Nephron progenitor cell (in vitro differentiated cells): Measurements from ENCODE around the gene PCNX2.

Experiments used
- DNase-seq: peaks from one replicate; pipeline ENCODE4 v3.0.0; 2021
- H3K27ac Mint-ChIP-seq: 2 replicates; pipeline ENCODE4 v1.8.0; 2021; ENCODE audit warnings: mild to moderate bottlenecking, moderate library complexity, mixed read lengths
- H3K27me3 Mint-ChIP-seq: 2 replicates; pipeline ENCODE4 v1.8.0; 2021; ENCODE audit warnings: mild to moderate bottlenecking, low read depth, mixed read lengths; ENCODE audit not compliant: poor library complexity
- H3K36me3 Mint-ChIP-seq: 2 replicates; pipeline ENCODE4 v1.8.0; 2021; ENCODE audit warnings: low read depth, mixed read lengths
- H3K4me1 Mint-ChIP-seq: 2 replicates; pipeline ENCODE4 v1.8.0; 2021; ENCODE audit warnings: mixed read lengths
- H3K4me3 Mint-ChIP-seq: 2 replicates; pipeline ENCODE4 v1.8.0; 2021; ENCODE audit warnings: mild to moderate bottlenecking, moderate library complexity, mixed read lengths
- H3K9me3 Mint-ChIP-seq: 2 replicates; pipeline ENCODE4 v1.8.0; 2021; ENCODE audit warnings: mild to moderate bottlenecking, moderate library complexity, mixed read lengths
- TF ChIP-seq, protein P1 (sequence below): fragments of 200-600 bp; sonication (generic); IDR thresholded peaks from 2 replicates; pipeline ENCODE4 v1.5.0; 2021; ENCODE audit warnings: antibody characterized with exemption

Gene PCNX2

DNA sequence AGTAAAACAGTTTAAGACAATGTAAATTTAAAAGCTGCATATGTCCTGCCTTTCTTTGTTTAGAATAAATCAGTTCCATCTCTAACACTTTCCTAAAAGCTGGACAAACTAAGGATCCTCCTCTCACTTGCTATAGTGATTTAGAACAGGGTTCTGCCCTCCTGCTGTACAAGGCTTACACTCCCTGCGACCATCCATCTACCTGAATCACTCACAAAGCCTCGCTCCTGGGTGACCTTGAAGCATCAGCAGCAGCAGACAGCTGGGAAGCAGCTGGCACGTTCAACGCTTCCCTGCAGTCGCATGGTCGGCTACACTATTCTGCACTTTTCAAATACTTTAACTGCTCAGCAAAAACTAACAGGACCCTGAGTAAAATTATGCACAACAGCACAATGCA, 217.1 kb downstream of the PCNX2 start:
- Mint-ChIP-seq H3K36me3 (peaks cover 11% of the 10 kb centered on the region), H3K27ac (peak overlapping the region; percentile 77), H3K9me3 (peaks cover 14% of the 10 kb centered on the region), H3K4me1 (peaks cover 53% of the 10 kb centered on the region), H3K4me3 (no peak overlapping the region), H3K27me3 (peaks cover 4% of the 10 kb centered on the region)
- TF ChIP-seq, protein P1, sequence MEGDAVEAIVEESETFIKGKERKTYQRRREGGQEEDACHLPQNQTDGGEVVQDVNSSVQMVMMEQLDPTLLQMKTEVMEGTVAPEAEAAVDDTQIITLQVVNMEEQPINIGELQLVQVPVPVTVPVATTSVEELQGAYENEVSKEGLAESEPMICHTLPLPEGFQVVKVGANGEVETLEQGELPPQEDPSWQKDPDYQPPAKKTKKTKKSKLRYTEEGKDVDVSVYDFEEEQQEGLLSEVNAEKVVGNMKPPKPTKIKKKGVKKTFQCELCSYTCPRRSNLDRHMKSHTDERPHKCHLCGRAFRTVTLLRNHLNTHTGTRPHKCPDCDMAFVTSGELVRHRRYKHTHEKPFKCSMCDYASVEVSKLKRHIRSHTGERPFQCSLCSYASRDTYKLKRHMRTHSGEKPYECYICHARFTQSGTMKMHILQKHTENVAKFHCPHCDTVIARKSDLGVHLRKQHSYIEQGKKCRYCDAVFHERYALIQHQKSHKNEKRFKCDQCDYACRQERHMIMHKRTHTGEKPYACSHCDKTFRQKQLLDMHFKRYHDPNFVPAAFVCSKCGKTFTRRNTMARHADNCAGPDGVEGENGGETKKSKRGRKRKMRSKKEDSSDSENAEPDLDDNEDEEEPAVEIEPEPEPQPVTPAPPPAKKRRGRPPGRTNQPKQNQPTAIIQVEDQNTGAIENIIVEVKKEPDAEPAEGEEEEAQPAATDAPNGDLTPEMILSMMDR: no peak
- DNase-seq: no peak

DNA sequence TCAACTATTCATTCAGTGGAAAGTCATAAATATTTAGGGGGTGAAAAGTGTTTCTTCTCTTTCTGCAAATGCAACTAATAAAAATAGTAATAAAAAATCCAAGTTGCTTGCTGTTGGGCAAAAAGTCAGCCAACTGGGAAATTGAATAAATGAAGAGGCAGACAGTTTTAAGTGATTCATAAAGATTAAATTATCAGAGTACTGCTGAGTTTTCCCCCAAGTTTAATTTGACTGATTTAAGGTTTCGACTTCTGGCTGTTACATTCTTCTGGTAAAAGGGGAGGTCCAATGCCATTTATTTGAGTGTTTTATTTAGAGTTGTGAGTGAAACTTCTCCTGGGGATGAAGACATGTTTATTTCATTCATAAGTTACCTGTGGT, 219.6 kb downstream of the PCNX2 start:
- Mint-ChIP-seq H3K36me3 (peaks cover 16% of the 10 kb centered on the region), H3K27ac (peak overlapping the region; percentile 19), H3K27me3 (peaks cover 4% of the 10 kb centered on the region), H3K9me3 (peaks cover 28% of the 10 kb centered on the region), H3K4me3 (no peak overlapping the region), H3K4me1 (peaks cover 36% of the 10 kb centered on the region)
- TF ChIP-seq, protein P1: no peak
- no peak for DNase-seq

DNA sequence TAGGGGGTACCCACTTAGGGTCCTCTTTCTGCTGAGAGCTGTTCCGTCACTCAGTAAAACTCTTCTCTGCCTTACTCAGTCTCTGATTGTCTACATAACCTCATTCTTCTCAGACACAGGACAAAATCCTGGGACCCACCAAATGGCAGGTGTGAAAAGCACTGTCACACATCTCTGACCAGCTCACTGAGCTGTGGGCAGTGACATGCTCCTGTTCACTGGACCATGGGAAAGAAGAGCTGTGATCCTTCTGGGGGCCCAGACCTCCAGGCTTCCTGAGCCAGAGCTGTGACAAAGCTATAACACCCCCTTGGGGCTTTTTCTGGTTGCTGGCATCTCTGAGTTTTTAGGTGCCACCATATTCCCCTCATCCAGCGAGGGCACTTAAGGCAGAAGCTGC, 229.4 kb downstream of the PCNX2 start:
- Mint-ChIP-seq H3K27me3 (no peaks in the 10 kb centered on the region), H3K9me3 (peaks cover 34% of the 10 kb centered on the region), H3K4me1 (peaks cover 4% of the 10 kb centered on the region), H3K27ac (no peak overlapping the region), H3K4me3 (no peak overlapping the region), H3K36me3 (peaks cover 31% of the 10 kb centered on the region)
- TF ChIP-seq, protein P1: no peak
- DNase-seq: no peak

DNA sequence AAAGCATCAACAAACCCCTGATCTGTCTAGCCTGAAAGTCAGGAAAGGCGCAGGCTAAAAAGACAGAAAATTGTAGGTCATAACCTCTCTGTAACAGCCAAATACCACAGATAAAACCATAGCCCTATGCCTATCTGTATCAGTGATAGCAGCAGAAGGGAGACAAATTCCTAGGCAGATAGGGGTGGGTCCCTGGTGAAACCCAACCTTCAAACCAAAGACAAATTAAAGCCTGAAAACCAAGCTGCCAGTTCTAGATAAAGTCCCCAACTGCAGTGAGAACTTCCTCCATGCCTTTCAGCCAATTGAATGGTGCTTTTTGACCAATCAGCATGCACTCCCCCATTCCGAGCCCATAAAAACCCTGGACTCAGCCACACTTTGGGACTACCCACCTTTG, 229.8 kb downstream of the PCNX2 start:
- no peak for DNase-seq
- Mint-ChIP-seq H3K27me3 (no peaks in the 10 kb centered on the region), H3K27ac (no peak overlapping the region), H3K36me3 (peaks cover 31% of the 10 kb centered on the region), H3K4me3 (no peak overlapping the region), H3K9me3 (peaks cover 34% of the 10 kb centered on the region), H3K4me1 (peaks cover 8% of the 10 kb centered on the region)
- TF ChIP-seq, protein P1: no peak

DNA sequence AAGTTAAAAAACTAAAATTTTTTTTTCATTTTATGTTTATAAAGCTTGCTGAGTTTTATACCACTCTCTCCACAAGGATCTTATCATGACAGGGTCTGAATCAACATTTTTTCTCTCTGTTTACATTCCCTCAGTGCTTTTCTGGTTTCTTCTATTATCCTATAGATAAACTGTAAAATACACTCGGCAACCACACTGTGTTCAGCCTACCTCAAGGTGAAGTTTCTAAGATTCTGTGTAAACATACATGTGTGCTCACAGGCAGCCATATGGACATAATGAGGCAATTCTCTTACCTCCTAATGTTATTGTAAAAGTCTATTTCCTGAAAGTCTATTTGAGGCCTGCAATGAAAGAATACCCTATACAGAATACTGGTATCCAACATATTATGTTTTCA, 230.5 kb downstream of the PCNX2 start:
- H3K9me3 Mint-ChIP-seq: peaks cover 34% of the 10 kb centered on the region
- no peak for DNase-seq
- TF ChIP-seq, protein P1: no peak
- H3K27ac Mint-ChIP-seq: no peak overlapping the region
- H3K4me1 Mint-ChIP-seq: peaks cover 11% of the 10 kb centered on the region
- H3K27me3 Mint-ChIP-seq: no peaks in the 10 kb centered on the region
- H3K36me3 Mint-ChIP-seq: peaks cover 31% of the 10 kb centered on the region
- H3K4me3 Mint-ChIP-seq: no peak overlapping the region

DNA sequence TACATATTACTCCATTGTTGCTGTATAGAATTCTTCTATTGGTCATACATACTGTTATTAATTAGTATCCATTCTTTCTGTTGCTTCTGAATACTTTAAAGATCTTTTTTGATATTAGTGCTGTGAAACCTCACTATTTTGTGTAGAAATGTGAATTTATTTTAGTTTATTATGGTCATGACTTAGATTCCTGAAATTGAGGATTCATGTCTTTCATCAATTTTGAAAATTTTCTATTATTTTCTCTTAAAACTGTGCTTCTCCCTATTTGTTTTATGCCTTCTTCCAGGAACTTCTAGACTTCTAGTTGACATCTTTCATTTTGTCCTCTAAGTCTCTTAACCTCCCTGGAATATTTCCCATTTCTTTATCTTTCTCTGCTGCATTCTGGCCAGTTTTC, 232.1 kb downstream of the PCNX2 start:
- H3K4me3 Mint-ChIP-seq: no peak overlapping the region
- H3K9me3 Mint-ChIP-seq: peaks cover 34% of the 10 kb centered on the region
- TF ChIP-seq, protein P1: no peak
- DNase-seq: no peak
- peaks cover 11% of the 10 kb centered on the region for H3K4me1 Mint-ChIP-seq
- peaks cover 31% of the 10 kb centered on the region for H3K36me3 Mint-ChIP-seq
- no peak overlapping the region for H3K27ac Mint-ChIP-seq
- H3K27me3 Mint-ChIP-seq: no peaks in the 10 kb centered on the region
